GM21515 (cell line): ENCODE data around the gene MAP4K1.

ENCODE experiments used
- ATAC-seq: cut with Tn5 transposase; IDR thresholded peaks from one replicate; pipeline ENCODE4 v1.9.1; 2021; ENCODE audit not compliant: unreplicated experiment

MAP4K1 gene

GRCh38 chr19:38547421-38547820 is 70.3 kb downstream of the MAP4K1 start:
- no peak for ATAC-seq

- ATAC-seq = no peak
Observed at GRCh38 chr19:38545596-38545995, 72.2 kb downstream of the MAP4K1 start.

GRCh38 chr19:38544569-38545315 is 73.0 kb downstream of the MAP4K1 start:
- no peak for ATAC-seq

DNA sequence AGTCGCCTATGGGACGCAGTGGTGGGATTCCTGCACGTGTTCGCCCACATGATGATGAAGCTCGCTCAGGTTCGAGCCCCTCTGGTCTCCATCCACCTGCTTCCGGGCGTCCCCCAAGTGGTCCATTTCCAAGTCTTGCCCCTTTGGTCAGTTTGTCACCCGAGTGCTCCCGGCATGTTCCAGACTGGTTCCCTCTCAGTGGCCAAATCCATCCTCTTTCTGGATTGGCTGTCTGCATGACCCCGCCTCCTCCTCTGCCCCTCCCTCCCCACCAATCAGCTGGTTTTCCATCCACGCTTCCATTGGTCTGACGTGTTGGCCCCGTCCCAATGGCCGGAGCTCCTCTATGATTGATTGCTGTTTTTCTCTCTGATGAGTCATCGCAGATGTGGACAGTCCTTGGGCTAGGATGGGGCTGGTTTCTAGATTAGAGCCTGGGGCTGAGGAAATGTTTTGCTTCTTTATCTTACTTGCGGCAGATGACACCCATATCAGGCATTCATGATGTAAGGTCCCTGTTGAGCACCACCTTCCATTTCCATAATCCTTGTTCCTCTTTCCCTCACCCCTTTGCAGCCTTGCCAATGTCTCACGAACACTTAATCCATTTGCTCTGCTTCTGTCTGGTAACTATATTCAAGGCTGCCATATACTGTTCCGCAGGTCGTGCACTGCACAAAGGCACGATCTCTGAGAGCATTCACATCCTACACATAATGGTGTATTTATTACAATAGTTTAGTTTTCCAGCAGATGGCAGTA is 73.8 kb downstream of the MAP4K1 start:
- ATAC-seq = no peak

- ATAC-seq = no peak
Observed at GRCh38 chr19:38543286-38543806, 74.4 kb downstream of the MAP4K1 start.

DNA sequence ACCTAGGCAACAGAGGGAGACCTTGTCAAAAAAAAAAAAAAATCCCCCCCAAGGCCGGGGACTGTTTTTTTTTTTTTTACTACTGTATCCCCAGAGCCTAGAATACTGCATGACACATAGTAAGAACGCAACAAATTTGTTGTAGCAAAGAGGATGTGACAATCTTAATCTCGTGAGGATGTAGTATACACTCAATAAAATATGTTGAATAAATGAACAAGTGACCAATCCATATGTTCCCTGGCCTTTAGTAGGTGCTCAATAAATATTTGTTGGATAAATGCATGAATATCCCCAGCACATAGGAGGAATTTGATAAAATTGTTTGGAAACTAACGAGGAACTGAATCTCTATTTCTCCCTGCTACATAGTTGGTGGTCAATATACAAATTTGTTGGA is 75.7 kb downstream of the MAP4K1 start:
- ATAC-seq = no peak

DNA sequence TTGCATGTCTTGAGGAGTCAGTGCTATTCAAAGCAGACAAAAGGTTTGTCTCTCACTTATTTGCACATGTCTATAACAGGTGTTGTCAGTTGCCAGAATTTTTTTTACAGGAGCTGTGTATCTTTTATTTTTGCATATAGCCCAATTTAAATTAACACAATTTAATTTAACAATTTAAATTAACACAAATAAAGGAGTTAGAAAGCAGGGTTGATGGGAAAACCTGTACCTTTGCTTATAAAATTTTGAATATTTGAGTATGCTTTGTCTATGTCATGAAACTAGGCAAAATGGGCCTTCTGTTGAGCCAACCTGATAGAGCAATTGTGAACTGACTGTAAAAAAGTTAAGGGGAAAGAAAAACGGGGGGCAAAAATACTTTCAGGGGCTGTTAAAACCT is 78.0 kb downstream of the MAP4K1 start:
- no peak for ATAC-seq

- no peak for ATAC-seq
Observed at GRCh38 chr19:38538793-38539528, 78.8 kb downstream of the MAP4K1 start.

GRCh38 chr19:38538386-38538785 is 79.4 kb downstream of the MAP4K1 start:
- ATAC-seq = no peak
